Tongue (tissue), 2 donors: ENCODE data around the gene FBXO48. TPM values are rescaled to one million over a fixed set of nuclear protein-coding genes. Genes with fewer than 3 reads are reported as not detected.

Experiments used
- DNase-seq: peaks from one replicate; pipeline ENCODE4 v3.0.0-alpha.2; 2015
- total RNA-seq: library from RNA; depleted of rRNA; stranded (reverse); fragments of >200 nt; gene quantifications from one replicate; pipeline ENCODE4 v1.2.3, GENCODE V29; 2014

FBXO48 gene
- total RNA-seq, 1 donor from 2014 or later, result 0.82 TPM

DNA sequence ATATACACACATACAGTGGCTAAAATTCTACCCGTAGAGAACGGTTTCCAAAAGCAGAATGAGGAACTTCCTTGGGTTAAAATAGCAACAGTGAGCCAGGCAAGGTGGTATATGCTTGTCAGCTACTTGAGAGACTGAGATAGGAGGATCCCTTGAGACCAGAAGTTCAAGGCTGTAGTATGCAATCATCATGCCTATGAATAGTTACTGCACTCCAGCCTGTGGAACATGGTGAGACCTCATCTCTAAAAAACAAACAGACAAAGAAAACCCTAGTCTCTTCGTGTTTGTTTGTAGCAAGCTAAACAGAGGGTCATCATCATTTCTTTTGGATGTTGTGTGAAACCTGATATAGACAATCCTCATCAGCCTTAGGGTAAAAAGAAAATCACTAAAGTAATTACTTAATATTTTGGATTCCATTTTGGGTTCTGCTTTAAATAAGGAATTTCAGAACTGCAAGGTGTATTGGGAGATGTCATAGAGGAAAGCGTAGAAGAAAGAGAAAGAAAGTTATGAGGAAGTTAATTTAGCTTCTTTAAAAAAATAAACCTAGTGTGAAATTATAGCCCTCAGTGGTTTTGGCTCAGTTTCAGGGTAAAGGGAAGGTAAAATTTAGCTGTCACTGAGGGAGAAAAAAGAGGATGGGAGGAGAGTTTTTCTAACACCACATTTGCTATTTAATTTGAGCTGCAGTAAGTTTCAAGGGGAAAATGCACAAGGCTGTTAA, 55.5 kb downstream of the FBXO48 start:
- DNase-seq, result no peak

Other genes starting within 250 kb of the FBXO48 start
- gene PPP3R1, start 214.8 kb downstream of the FBXO48 start, total RNA-seq, result 57.1 TPM
- gene CNRIP1, start 147.3 kb downstream of the FBXO48 start, total RNA-seq, result 19.6 TPM
- gene PLEK, start 102.0 kb downstream of the FBXO48 start, total RNA-seq, result 6.1 TPM
- 7.9 TPM for gene APLF, start 291 bp upstream of the FBXO48 start, total RNA-seq
- 1.0 TPM for gene PROKR1, start 176.3 kb upstream of the FBXO48 start, total RNA-seq